HG02981 (cell line): ENCODE data around the gene INPP5B.

Experiments used
- ATAC-seq: cut with Tn5 transposase; IDR thresholded peaks from one replicate; pipeline ENCODE4 v1.9.1; 2021; ENCODE audit warnings: mild to moderate bottlenecking, moderate library complexity; ENCODE audit not compliant: unreplicated experiment

INPP5B gene

GRCh38 chr1:37845049-37845646 is 101.7 kb downstream of the INPP5B start:
- no peak for ATAC-seq

- ATAC-seq = no peak
Observed at GRCh38 chr1:37844536-37844935, 102.3 kb downstream of the INPP5B start.

GRCh38 chr1:37841652-37842051 is 105.2 kb downstream of the INPP5B start:
- ATAC-seq = no peak

- ATAC-seq = no peak
Observed at GRCh38 chr1:37840711-37841110, 106.1 kb downstream of the INPP5B start.

- ATAC-seq = no peak
Observed at GRCh38 chr1:37839676-37840075, 107.2 kb downstream of the INPP5B start.

- ATAC-seq = no peak
Observed at GRCh38 chr1:37836788-37837187, 110.1 kb downstream of the INPP5B start.

GRCh38 chr1:37831809-37832208 is 115.0 kb downstream of the INPP5B start:
- no peak for ATAC-seq

- ATAC-seq = no peak
Observed at GRCh38 chr1:37831109-37831508, 115.7 kb downstream of the INPP5B start.

- ATAC-seq = no peak
Observed at GRCh38 chr1:37828410-37829074, 118.3 kb downstream of the INPP5B start.

- ATAC-seq = no peak
Observed at GRCh38 chr1:37825506-37825905, 121.3 kb downstream of the INPP5B start.

GRCh38 chr1:37824001-37824400 is 122.9 kb downstream of the INPP5B start:
- no peak for ATAC-seq

- no peak for ATAC-seq
Observed at GRCh38 chr1:37822906-37823815, 123.7 kb downstream of the INPP5B start.

GRCh38 chr1:37821481-37821880 is 125.4 kb downstream of the INPP5B start:
- ATAC-seq = no peak

GRCh38 chr1:37817481-37817880 is 129.4 kb downstream of the INPP5B start:
- no peak for ATAC-seq

- no peak for ATAC-seq
Observed at GRCh38 chr1:37814252-37814651, 132.6 kb downstream of the INPP5B start.

- ATAC-seq = no peak
Observed at GRCh38 chr1:37813529-37814145, 133.2 kb downstream of the INPP5B start.

GRCh38 chr1:37811027-37811655 is 135.7 kb downstream of the INPP5B start:
- no peak for ATAC-seq
